DMS79 treated with DMSO at 0.1 percent for 48 hours (cell line): Measurements from ENCODE around the gene POMT2.
"Not testable (repeated sequence)": the region's sequence is repeated elsewhere in the genome, so short reads cannot be mapped to it uniquely, and the experiment has no call there.

ENCODE experiments used
- DNase-seq: peaks from one replicate; lab custom pipeline; 2025; lab: John Stamatoyannopoulos, UW

POMT2 gene

GRCh38 chr14:77320238-77320935, at the start of gene POMT2:
Gene POMT2, minus strand, starts transcription at chr14:77320883. Its CDS starts 202 bp downstream, at chr14:77320681.
- peak; percentile 94 for DNase-seq

- no peak for DNase-seq
Measured at GRCh38 chr14:77369285-77369684, 48.6 kb upstream of the POMT2 start.

- no peak for DNase-seq
Measured at GRCh38 chr14:77364146-77364545, 43.5 kb upstream of the POMT2 start.

- no peak for DNase-seq
Measured at GRCh38 chr14:77359626-77360025, 38.9 kb upstream of the POMT2 start.

- no peak for DNase-seq
Measured at GRCh38 chr14:77356899-77357298, 36.2 kb upstream of the POMT2 start.

GRCh38 chr14:77355811-77356210, 35.1 kb upstream of the POMT2 start:
- no peak for DNase-seq

GRCh38 chr14:77353469-77354141, 32.9 kb upstream of the POMT2 start:
- DNase-seq = no peak

GRCh38 chr14:77347751-77348150, 27.1 kb upstream of the POMT2 start:
- no peak for DNase-seq

GRCh38 chr14:77346495-77346894, 25.8 kb upstream of the POMT2 start:
- DNase-seq = no peak

- DNase-seq = peak; percentile 28
Measured at GRCh38 chr14:77344377-77344996, 23.8 kb upstream of the POMT2 start.

GRCh38 chr14:77343662-77344061, 23.0 kb upstream of the POMT2 start:
- peak; percentile 55 for DNase-seq

GRCh38 chr14:77342726-77343397, 22.2 kb upstream of the POMT2 start:
- no peak for DNase-seq

- DNase-seq = no peak
Measured at GRCh38 chr14:77340389-77340788, 19.7 kb upstream of the POMT2 start.

GRCh38 chr14:77339407-77339806, 18.7 kb upstream of the POMT2 start:
- DNase-seq = no peak

GRCh38 chr14:77338302-77338701, 17.6 kb upstream of the POMT2 start:
- DNase-seq = no peak

- no peak for DNase-seq
Measured at GRCh38 chr14:77337880-77338279, 17.2 kb upstream of the POMT2 start.

- DNase-seq = not testable (repeated sequence)
Measured at GRCh38 chr14:77337255-77337654, 16.6 kb upstream of the POMT2 start.

GRCh38 chr14:77335576-77335975, 14.9 kb upstream of the POMT2 start:
- no peak for DNase-seq

- DNase-seq = no peak
Measured at GRCh38 chr14:77329872-77330271, 9.2 kb upstream of the POMT2 start.

GRCh38 chr14:77327111-77327510, 6.4 kb upstream of the POMT2 start:
- no peak for DNase-seq

- DNase-seq = no peak
Measured at GRCh38 chr14:77325746-77326094, 5.0 kb upstream of the POMT2 start.

GRCh38 chr14:77324816-77325745, 4.4 kb upstream of the POMT2 start:
- no peak for DNase-seq
